Measurements from ENCODE around the gene LIPA.

LIPA gene

DNA sequence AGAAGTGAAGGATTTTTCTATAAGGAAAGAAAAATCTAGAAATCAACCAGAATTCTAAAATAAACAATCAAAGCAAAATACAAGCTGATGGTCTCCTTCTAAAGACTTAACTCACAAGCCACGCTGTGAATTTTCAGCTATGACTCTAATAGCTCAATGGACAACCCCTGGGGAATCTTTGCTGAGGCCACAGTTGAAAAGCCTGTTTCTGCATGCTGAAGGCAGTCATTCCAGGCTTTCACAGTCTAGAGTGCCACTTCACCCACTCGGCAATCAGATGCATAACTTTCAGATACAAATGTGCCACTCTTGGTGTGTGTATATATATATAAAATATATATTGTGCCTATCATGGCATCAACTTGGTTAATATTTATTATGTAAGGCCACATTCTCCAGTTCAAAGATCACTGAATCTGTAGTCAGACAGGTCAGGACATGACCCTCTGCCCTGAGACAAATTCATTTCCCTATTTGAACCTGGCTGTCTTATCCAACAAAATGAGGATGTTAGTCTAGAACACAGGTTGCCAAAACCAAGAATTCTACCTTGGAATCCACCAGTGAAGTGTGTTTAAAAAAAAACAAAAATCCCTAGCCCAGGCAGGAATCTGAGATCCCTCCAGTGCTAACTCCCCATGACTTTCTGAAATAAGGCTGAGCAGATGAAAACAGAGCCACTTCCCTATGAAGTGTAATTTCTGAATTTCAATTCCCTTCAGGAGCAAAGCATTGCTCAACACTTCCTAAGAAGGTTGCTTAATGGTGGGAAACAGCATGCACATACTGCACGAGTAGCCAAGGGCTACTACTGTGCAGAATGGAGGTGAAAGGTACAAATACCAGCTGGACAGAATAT is 9.9 kb downstream of the LIPA start:
- H3K4me3 ChIP-seq (replicated peaks in 1 of 2; ENCODE audit: low read depth in 2 of 2, low read length in 2 of 2), result no peak overlapping the region
- TF ChIP-seq, protein P1, sequence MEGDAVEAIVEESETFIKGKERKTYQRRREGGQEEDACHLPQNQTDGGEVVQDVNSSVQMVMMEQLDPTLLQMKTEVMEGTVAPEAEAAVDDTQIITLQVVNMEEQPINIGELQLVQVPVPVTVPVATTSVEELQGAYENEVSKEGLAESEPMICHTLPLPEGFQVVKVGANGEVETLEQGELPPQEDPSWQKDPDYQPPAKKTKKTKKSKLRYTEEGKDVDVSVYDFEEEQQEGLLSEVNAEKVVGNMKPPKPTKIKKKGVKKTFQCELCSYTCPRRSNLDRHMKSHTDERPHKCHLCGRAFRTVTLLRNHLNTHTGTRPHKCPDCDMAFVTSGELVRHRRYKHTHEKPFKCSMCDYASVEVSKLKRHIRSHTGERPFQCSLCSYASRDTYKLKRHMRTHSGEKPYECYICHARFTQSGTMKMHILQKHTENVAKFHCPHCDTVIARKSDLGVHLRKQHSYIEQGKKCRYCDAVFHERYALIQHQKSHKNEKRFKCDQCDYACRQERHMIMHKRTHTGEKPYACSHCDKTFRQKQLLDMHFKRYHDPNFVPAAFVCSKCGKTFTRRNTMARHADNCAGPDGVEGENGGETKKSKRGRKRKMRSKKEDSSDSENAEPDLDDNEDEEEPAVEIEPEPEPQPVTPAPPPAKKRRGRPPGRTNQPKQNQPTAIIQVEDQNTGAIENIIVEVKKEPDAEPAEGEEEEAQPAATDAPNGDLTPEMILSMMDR (IDR thresholded peaks at IDR 0.05; ENCODE audit: low read depth, low read length), result no peak
- peak; percentile 60 to 85 for DNase-seq (ENCODE audit: low read depth in 2 of 2)

DNA sequence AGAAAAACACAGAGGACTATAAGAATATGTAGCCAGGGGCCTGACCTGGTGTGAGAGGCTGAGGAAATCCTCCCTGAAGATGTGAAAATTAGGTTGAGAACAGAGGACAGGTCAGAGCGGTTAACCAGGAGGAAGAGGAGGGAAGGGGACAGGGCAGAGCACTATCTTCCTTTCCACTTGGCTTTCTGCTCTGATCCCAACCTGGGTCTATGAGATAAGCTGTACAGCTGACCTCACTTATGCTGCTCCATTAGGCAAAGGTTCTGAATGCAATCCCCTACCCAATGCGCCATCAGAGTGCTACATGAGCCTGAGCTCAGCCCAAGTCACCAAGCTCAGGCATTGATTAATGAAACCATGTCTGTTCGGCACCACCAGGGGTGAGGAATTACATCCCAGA is 10.5 kb downstream of the LIPA start:
- DNase-seq (ENCODE audit: low read depth in 2 of 2), result no peak
- no peak overlapping the region for H3K4me3 ChIP-seq (replicated peaks in 1 of 2; ENCODE audit: low read depth in 2 of 2, low read length in 2 of 2)
- TF ChIP-seq, protein P1 (IDR thresholded peaks at IDR 0.05; ENCODE audit: low read depth, low read length), result no peak

DNA sequence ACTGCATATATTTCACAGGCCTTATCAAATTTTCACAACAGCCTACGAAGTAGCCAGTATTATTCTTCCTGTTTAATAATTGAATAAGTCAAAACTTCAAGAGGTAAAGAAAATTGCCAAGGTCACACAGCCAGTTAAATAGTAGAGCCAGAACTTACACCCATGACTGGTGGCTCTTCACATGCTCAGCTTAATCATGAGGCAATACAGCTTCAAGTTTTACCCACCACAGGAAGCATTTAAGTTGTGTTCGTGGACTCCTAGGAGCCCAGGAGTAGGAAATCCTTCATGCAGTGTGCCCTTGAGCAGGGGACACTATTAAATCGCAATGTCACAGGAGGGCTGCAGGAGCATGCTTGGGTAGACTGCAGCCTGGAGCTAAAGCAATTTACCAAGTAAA is 11.1 kb downstream of the LIPA start:
- TF ChIP-seq, protein P1 (IDR thresholded peaks at IDR 0.05; ENCODE audit: low read depth, low read length), result no peak
- DNase-seq (ENCODE audit: low read depth in 2 of 2), result no peak

GRCh38 chr10:89238956-89239644 is 12.5 kb downstream of the LIPA start:
- no peak for DNase-seq (ENCODE audit: low read depth in 2 of 2)
- no peak overlapping the region for H3K4me3 ChIP-seq (replicated peaks in 1 of 2; ENCODE audit: low read depth in 2 of 2, low read length in 2 of 2)
- TF ChIP-seq, protein P1 (IDR thresholded peaks at IDR 0.05; ENCODE audit: low read depth, low read length), result no peak

More for the DNA sequence above, 11.1 kb downstream of the LIPA start:
- no peak overlapping the region for H3K4me3 ChIP-seq (replicated peaks in 1 of 2; ENCODE audit: low read depth in 2 of 2, low read length in 2 of 2)

DNA sequence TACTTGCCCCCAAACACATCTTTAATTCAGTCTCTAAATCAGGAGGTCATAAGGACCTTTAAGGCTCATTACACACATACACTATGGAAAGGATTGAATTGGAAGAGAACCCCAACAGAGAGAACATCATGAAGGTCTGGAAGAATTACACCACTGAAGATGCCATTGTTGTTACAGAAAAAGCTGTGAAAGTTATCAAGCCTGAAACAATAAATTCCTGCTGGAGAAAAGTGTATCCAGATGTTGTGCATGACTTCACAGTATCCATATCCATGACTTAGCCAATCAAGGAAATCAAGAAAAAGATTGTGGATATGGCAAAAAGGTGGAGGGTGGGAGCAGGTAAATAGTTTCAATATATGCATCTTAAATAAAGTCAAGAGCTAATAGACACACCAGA is 13.7 kb downstream of the LIPA start:
- DNase-seq (ENCODE audit: low read depth in 2 of 2), result no peak
- H3K4me3 ChIP-seq (replicated peaks in 1 of 2; ENCODE audit: low read depth in 2 of 2, low read length in 2 of 2), result no peak overlapping the region
- TF ChIP-seq, protein P1 (IDR thresholded peaks at IDR 0.05; ENCODE audit: low read depth, low read length), result no peak

DNA sequence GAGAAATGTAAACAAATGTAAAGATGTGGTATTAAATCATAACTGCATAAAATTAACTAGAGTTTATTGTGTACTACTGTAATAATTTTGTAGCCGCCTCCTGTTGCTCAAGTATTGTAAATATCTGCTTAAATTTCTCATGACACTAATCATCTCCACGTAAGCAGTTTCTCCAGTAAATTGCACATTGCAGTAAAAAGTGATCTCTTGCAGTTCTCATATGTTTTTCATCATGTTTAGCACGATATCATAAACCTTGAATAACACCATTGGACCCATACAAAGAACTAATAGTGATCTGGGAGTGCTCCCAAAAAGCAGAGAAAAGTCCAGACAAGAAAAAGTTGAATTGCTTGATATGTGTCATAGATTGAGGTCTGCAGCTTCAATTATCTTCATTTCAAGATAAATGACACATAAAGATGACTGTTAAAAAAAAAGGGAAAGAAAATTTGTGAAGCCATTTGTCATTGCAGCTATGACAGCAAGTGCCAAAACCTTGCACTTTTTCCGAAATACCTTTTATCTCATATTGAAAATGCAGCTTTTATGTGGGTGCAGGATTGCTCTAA is 15.3 kb downstream of the LIPA start:
- TF ChIP-seq, protein P1 (IDR thresholded peaks at IDR 0.05; ENCODE audit: low read depth, low read length), result no peak
- no peak overlapping the region for H3K4me3 ChIP-seq (replicated peaks in 1 of 2; ENCODE audit: low read depth in 2 of 2, low read length in 2 of 2)
- DNase-seq (ENCODE audit: low read depth in 2 of 2), result no peak
